DND-41 (cell line): ENCODE measurements around the gene NCOA3.
"Not testable (repeated sequence)": the region's sequence is repeated elsewhere in the genome, so short reads cannot be mapped to it uniquely, and the experiment has no call there.

Experiments used
- CTCF ChIP-seq: IDR thresholded peaks from 2 replicates; pipeline ENCODE4 v1.5.1; 2012; ENCODE audit warnings: borderline replicate concordance, low read length, moderate library complexity, mild to moderate bottlenecking; ENCODE audit not compliant: poor library complexity, severe bottlenecking; ENCODE audit errors: extremely low read depth
- EZH2 ChIP-seq: IDR thresholded peaks from 3 replicates; pipeline ENCODE4 v1.6.1; 2012; ENCODE audit warnings: borderline replicate concordance, low read depth, mild to moderate bottlenecking, moderate library complexity, low read length, inconsistent platforms; ENCODE audit not compliant: severe bottlenecking

GRCh38 chr20:47461906-47462305 is 39.8 kb upstream of the NCOA3 start:
- TF ChIP-seq CTCF, EZH2: not testable (repeated sequence)
